ENCODE data around the gene UBE2Q1. TPM values are rescaled to one million over a fixed set of nuclear protein-coding genes. Genes with fewer than 3 reads are reported as not detected.

Gene UBE2Q1
- total and polyA plus RNA-seq, 2 donors (not counting 1 experiment from before 2014, with no cell fraction given) = 20.1 to 23.6 TPM

DNA sequence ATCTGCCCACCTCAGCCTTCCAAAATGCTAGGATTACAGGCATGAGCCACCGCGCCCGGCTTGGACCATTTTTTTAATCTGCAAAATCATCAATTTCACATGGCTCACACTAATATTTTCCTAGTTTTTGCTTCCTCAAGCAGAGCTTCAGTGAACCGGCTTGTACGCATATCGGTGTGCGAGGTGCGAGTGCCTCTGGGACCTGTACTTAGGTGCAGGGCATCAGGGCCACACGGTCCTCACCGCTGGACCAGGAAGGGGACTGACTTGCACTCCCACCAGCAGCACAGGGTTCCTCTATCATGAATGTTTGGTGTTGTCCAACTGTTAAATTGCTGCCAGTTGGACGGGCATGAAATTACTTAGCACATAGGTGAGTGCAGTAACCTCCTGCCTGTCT is 40.8 kb downstream of the UBE2Q1 start:
- no peak for DNase-seq (ENCODE audit: low read depth in 2 of 2)
- H3K27ac ChIP-seq (ENCODE audit: insufficient read depth, low read length) = no peak overlapping the region
- peaks cover 10% of the 10 kb centered on the region for H3K27me3 ChIP-seq (ENCODE audit: control insufficient read depth, insufficient read depth, low read length)
- no peaks in the 10 kb centered on the region for H3K4me1 ChIP-seq (ENCODE audit: control insufficient read depth, extremely low read depth, insufficient read depth, low read length)
- H3K9ac ChIP-seq (ENCODE audit: insufficient read depth, low read length) = no peak overlapping the region
- H3K36me3 ChIP-seq (ENCODE audit: control insufficient read depth, insufficient read depth, low read length) = no peaks in the 10 kb centered on the region
- H2AFZ ChIP-seq (ENCODE audit: low read length) = no peak overlapping the region
- no peak for TF ChIP-seq EZH2 (IDR thresholded peaks at IDR 0.05; ENCODE audit: low read length, missing control alignments)
- TF ChIP-seq, protein P1, sequence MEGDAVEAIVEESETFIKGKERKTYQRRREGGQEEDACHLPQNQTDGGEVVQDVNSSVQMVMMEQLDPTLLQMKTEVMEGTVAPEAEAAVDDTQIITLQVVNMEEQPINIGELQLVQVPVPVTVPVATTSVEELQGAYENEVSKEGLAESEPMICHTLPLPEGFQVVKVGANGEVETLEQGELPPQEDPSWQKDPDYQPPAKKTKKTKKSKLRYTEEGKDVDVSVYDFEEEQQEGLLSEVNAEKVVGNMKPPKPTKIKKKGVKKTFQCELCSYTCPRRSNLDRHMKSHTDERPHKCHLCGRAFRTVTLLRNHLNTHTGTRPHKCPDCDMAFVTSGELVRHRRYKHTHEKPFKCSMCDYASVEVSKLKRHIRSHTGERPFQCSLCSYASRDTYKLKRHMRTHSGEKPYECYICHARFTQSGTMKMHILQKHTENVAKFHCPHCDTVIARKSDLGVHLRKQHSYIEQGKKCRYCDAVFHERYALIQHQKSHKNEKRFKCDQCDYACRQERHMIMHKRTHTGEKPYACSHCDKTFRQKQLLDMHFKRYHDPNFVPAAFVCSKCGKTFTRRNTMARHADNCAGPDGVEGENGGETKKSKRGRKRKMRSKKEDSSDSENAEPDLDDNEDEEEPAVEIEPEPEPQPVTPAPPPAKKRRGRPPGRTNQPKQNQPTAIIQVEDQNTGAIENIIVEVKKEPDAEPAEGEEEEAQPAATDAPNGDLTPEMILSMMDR (conservative IDR thresholded peaks at IDR 0.05 in 1 of 2, IDR thresholded peaks at IDR 0.05 in 1 of 2; ENCODE audit: low read depth in 1 of 2, low read length in 2 of 2) = no peak
- H4K20me1 ChIP-seq (ENCODE audit: control insufficient read depth, extremely low read depth, insufficient read depth, low read length) = no peaks in the 10 kb centered on the region
- no peaks in the 10 kb centered on the region for H3K79me2 ChIP-seq (ENCODE audit: control insufficient read depth, insufficient read depth, low read length)
- H3K4me3 ChIP-seq (replicated peaks in 1 of 4; ENCODE audit: control extremely low read depth in 1 of 4, insufficient read depth in 1 of 4, low read depth in 3 of 4, low read length in 4 of 4) = no peak overlapping the region
- H3K9me3 ChIP-seq (ENCODE audit: control insufficient read depth, insufficient read depth, low read depth, low read length) = no peaks in the 10 kb centered on the region
- H3K4me2 ChIP-seq (ENCODE audit: extremely low read depth, insufficient read depth, low read length) = no peak overlapping the region

GRCh38 chr1:154514066-154514553 is 44.4 kb downstream of the UBE2Q1 start:
- no peak overlapping the region for H3K4me2 ChIP-seq (ENCODE audit: extremely low read depth, insufficient read depth, low read length)
- no peak for TF ChIP-seq EZH2 (IDR thresholded peaks at IDR 0.05; ENCODE audit: low read length, missing control alignments)
- TF ChIP-seq, protein P1 (conservative IDR thresholded peaks at IDR 0.05 in 1 of 2, IDR thresholded peaks at IDR 0.05 in 1 of 2; ENCODE audit: low read depth in 1 of 2, low read length in 2 of 2) = no peak
- no peaks in the 10 kb centered on the region for H3K9me3 ChIP-seq (ENCODE audit: control insufficient read depth, insufficient read depth, low read depth, low read length)
- DNase-seq (ENCODE audit: low read depth in 2 of 2) = no peak
- H3K79me2 ChIP-seq (ENCODE audit: control insufficient read depth, insufficient read depth, low read length) = no peaks in the 10 kb centered on the region
- peaks cover 4% of the 10 kb centered on the region for H3K27me3 ChIP-seq (ENCODE audit: control insufficient read depth, insufficient read depth, low read length)
- no peaks in the 10 kb centered on the region for H3K36me3 ChIP-seq (ENCODE audit: control insufficient read depth, insufficient read depth, low read length)
- H3K4me1 ChIP-seq (ENCODE audit: control insufficient read depth, extremely low read depth, insufficient read depth, low read length) = no peaks in the 10 kb centered on the region
- no peaks in the 10 kb centered on the region for H4K20me1 ChIP-seq (ENCODE audit: control insufficient read depth, extremely low read depth, insufficient read depth, low read length)
- H3K27ac ChIP-seq (ENCODE audit: insufficient read depth, low read length) = no peak overlapping the region
- no peak overlapping the region for H3K9ac ChIP-seq (ENCODE audit: insufficient read depth, low read length)
- no peak overlapping the region for H2AFZ ChIP-seq (ENCODE audit: low read length)
- H3K4me3 ChIP-seq (replicated peaks in 1 of 4; ENCODE audit: control extremely low read depth in 1 of 4, insufficient read depth in 1 of 4, low read depth in 3 of 4, low read length in 4 of 4) = no peak overlapping the region

GRCh38 chr1:154512760-154513159 is 45.7 kb downstream of the UBE2Q1 start:
- Histone ChIP-seq H2AFZ (ENCODE audit: low read length) (no peak overlapping the region), H3K4me3 (replicated peaks in 1 of 4; ENCODE audit: control extremely low read depth in 1 of 4, insufficient read depth in 1 of 4, low read depth in 3 of 4, low read length in 4 of 4) (no peak overlapping the region), H3K27ac (ENCODE audit: insufficient read depth, low read length) (no peak overlapping the region), H3K9ac (ENCODE audit: insufficient read depth, low read length) (no peak overlapping the region), H3K4me2 (ENCODE audit: extremely low read depth, insufficient read depth, low read length) (no peak overlapping the region), H3K4me1 (ENCODE audit: control insufficient read depth, extremely low read depth, insufficient read depth, low read length) (no peaks in the 10 kb centered on the region), H3K27me3 (ENCODE audit: control insufficient read depth, insufficient read depth, low read length) (peaks cover 9% of the 10 kb centered on the region), H3K36me3 (ENCODE audit: control insufficient read depth, insufficient read depth, low read length) (no peaks in the 10 kb centered on the region), H3K9me3 (ENCODE audit: control insufficient read depth, insufficient read depth, low read depth, low read length) (no peaks in the 10 kb centered on the region), H3K79me2 (ENCODE audit: control insufficient read depth, insufficient read depth, low read length) (no peaks in the 10 kb centered on the region), H4K20me1 (ENCODE audit: control insufficient read depth, extremely low read depth, insufficient read depth, low read length) (no peaks in the 10 kb centered on the region)
- DNase-seq (ENCODE audit: low read depth in 2 of 2) = no peak
- TF ChIP-seq, protein P1 (conservative IDR thresholded peaks at IDR 0.05 in 1 of 2, IDR thresholded peaks at IDR 0.05 in 1 of 2; ENCODE audit: low read depth in 1 of 2, low read length in 2 of 2) = no peak
- no peak for TF ChIP-seq EZH2 (IDR thresholded peaks at IDR 0.05; ENCODE audit: low read length, missing control alignments)

All from fibroblast of lung (primary cell).